Measurements from ENCODE around the gene TRIM41. TPM values are rescaled to one million over a fixed set of nuclear protein-coding genes. Genes with fewer than 3 reads are reported as not detected.

Gene TRIM41
- total and polyA plus RNA-seq, 2 of the 13 experiments (the other 11 are each of a cell fraction or from before 2014, with no cell fraction given) = 10.2 to 16.7 TPM

DNA sequence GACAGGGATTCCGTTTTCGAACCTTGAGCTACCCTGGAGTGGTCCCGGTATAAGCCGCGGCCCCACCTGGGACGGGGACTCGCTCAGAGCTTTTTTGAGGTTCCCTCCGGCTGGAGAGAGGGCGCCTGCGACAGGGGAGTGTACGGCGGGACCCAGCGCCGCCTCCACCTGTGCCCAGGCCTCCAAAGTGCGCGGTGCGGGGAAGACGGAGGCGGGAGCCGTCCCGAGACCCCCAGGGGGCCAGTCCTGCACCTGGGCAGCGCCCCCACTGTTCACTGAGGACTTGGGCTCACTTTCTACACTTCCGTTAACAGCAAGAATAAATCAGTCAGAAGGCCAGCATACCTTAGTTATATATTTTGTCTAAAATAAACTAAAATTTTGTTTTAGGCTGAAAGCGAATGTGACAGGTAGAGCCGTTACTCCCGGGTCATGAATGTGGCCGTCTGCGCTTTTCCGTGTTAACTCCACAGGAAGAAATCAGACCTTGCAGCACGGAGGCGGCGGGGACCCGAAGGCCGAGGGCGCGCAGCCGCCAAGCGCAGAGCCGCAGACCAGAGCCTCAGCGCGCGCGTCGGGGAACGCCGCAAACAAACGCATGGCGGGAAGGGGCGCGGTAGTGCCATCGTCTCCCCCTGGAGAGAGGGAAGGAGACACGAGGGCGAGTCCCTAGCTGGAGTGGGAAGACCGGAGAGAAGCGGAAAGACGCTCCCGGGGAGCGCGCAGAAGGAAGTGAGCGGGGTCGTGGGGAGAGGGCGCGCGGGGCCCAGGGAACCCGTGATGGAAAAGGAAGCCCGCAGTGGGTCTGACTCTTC lies 32.2 kb upstream of the TRIM41 start (continued):
- TF ChIP-seq, protein P1, sequence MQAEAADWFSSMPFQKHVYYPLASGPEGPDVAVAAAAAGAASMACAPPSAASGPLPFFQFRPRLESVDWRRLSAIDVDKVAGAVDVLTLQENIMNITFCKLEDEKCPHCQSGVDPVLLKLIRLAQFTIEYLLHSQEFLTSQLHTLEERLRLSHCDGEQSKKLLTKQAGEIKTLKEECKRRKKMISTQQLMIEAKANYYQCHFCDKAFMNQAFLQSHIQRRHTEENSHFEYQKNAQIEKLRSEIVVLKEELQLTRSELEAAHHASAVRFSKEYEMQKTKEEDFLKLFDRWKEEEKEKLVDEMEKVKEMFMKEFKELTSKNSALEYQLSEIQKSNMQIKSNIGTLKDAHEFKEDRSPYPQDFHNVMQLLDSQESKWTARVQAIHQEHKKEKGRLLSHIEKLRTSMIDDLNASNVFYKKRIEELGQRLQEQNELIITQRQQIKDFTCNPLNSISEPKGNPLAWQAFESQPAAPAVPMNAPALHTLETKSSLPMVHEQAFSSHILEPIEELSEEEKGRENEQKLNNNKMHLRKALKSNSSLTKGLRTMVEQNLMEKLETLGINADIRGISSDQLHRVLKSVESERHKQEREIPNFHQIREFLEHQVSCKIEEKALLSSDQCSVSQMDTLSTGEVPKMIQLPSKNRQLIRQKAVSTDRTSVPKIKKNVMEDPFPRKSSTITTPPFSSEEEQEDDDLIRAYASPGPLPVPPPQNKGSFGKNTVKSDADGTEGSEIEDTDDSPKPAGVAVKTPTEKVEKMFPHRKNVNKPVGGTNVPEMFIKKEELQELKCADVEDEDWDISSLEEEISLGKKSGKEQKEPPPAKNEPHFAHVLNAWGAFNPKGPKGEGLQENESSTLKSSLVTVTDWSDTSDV (CRISPR knock-in tag; IDR thresholded peaks at IDR 0.05) = no peak
- TF ChIP-seq ZNF749 (CRISPR knock-in tag; IDR thresholded peaks at IDR 0.05; ENCODE audit: borderline replicate concordance) (no peak), SOX13 (IDR thresholded peaks at IDR 0.05) (no peak), SOX13 (CRISPR knock-in tag; conservative IDR thresholded peaks at IDR 0.05 in 1 of 2, IDR thresholded peaks at IDR 0.05 in 1 of 2) (no peak), ZNF629 (CRISPR knock-in tag; conservative IDR thresholded peaks at IDR 0.05) (no peak), ZNF256 (CRISPR knock-in tag; conservative IDR thresholded peaks at IDR 0.05) (no peak), ZFYVE20 (CRISPR knock-in tag; IDR thresholded peaks at IDR 0.05; ENCODE audit: borderline replicate concordance, low read depth) (no peak), WIZ (CRISPR knock-in tag; IDR thresholded peaks at IDR 0.05) (no peak), RAD51 (IDR thresholded peaks at IDR 0.05; ENCODE audit: borderline replicate concordance) (no peak), ZNF12 (CRISPR knock-in tag; IDR thresholded peaks at IDR 0.05) (no peak), FOSL2 (CRISPR knock-in tag; IDR thresholded peaks at IDR 0.05) (no peak), ZNF768 (CRISPR knock-in tag; IDR thresholded peaks at IDR 0.05) (no peak), ZMAT3 (CRISPR knock-in tag; conservative IDR thresholded peaks at IDR 0.05) (peak; percentile 63; the same call in 1 of the 2 replicates), ZNF619 (CRISPR knock-in tag; IDR thresholded peaks at IDR 0.05) (no peak), ZNF138 (CRISPR knock-in tag; IDR thresholded peaks at IDR 0.05; ENCODE audit: low read depth) (0 out of 2 replicates have a peak, but pooled peaks have one; percentile 85)
- TF ChIP-seq, protein P2, sequence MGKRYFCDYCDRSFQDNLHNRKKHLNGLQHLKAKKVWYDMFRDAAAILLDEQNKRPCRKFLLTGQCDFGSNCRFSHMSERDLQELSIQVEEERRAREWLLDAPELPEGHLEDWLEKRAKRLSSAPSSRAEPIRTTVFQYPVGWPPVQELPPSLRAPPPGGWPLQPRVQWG (CRISPR knock-in tag; IDR thresholded peaks at IDR 0.05; ENCODE audit: borderline replicate concordance, low read depth) = no peak
- TF ChIP-seq, protein P3, sequence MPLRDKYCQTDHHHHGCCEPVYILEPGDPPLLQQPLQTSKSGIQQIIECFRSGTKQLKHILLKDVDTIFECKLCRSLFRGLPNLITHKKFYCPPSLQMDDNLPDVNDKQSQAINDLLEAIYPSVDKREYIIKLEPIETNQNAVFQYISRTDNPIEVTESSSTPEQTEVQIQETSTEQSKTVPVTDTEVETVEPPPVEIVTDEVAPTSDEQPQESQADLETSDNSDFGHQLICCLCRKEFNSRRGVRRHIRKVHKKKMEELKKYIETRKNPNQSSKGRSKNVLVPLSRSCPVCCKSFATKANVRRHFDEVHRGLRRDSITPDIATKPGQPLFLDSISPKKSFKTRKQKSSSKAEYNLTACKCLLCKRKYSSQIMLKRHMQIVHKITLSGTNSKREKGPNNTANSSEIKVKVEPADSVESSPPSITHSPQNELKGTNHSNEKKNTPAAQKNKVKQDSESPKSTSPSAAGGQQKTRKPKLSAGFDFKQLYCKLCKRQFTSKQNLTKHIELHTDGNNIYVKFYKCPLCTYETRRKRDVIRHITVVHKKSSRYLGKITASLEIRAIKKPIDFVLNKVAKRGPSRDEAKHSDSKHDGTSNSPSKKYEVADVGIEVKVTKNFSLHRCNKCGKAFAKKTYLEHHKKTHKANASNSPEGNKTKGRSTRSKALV (CRISPR knock-in tag; IDR thresholded peaks at IDR 0.05) = peak; percentile 98
- TF ChIP-seq, protein P4, sequence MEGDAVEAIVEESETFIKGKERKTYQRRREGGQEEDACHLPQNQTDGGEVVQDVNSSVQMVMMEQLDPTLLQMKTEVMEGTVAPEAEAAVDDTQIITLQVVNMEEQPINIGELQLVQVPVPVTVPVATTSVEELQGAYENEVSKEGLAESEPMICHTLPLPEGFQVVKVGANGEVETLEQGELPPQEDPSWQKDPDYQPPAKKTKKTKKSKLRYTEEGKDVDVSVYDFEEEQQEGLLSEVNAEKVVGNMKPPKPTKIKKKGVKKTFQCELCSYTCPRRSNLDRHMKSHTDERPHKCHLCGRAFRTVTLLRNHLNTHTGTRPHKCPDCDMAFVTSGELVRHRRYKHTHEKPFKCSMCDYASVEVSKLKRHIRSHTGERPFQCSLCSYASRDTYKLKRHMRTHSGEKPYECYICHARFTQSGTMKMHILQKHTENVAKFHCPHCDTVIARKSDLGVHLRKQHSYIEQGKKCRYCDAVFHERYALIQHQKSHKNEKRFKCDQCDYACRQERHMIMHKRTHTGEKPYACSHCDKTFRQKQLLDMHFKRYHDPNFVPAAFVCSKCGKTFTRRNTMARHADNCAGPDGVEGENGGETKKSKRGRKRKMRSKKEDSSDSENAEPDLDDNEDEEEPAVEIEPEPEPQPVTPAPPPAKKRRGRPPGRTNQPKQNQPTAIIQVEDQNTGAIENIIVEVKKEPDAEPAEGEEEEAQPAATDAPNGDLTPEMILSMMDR (CRISPR knock-in tag; IDR thresholded peaks at IDR 0.05) = peak; percentile 46
